H1 (cell line): Measurements from ENCODE around the gene WASHC2A. TPM values are rescaled to one million over a fixed set of nuclear protein-coding genes. Genes with fewer than 3 reads are reported as not detected.
"Not testable (repeated sequence)": the region's sequence is repeated elsewhere in the genome, so short reads cannot be mapped to it uniquely, and the experiment has no call there.

Source experiments
- CTCF ChIA-PET: fragments of 300-600 bp; sonication (Branson Sonifier 250); formaldehyde crosslinking; loops from one replicate; lab custom pipeline; 2021; ENCODE audit not compliant: partially characterized antibody; lab: Charles Lee
- POLR2A ChIA-PET: fragments of 300-600 bp; sonication (Branson Sonifier 250); formaldehyde crosslinking; loops from one replicate; lab custom pipeline; 2021; ENCODE audit warnings: inconsistent platforms; ENCODE audit not compliant: partially characterized antibody; lab: Charles Lee
- DNase-seq, 2 experiments: peaks; one replicate each; pipeline versions ENCODE4 v3.0.0 to v3.0.0-alpha.2; 2010 to 2022; ENCODE audit warnings: low spot score in 2 of 2, low read depth in 1 of 2, mixed read lengths in 1 of 2
- FAIRE-seq: peaks from 2 replicates; lab custom pipeline; 2011; peaks lifted over from hg19 to GRCh38; lab: Jason Lieb, UNC
- H2AFZ ChIP-seq: 2 replicates; pipeline ENCODE4 v1.8.1; 2012; ENCODE audit warnings: low read length, inconsistent platforms
- H2AK5ac ChIP-seq: 2 replicates; pipeline ENCODE4 v1.6.1; 2013; ENCODE audit warnings: low read depth, low read length
- H2BK120ac ChIP-seq: replicated peaks from 2 replicates; pipeline ENCODE3; 2013; ENCODE audit warnings: low read depth, low read length, inconsistent platforms
- H2BK12ac ChIP-seq: 2 replicates; pipeline ENCODE4 v1.6.1; 2013; ENCODE audit warnings: low read depth, low read length
- H2BK15ac ChIP-seq: 2 replicates; pipeline ENCODE4 v1.6.1; 2013; ENCODE audit warnings: low read length
- H2BK20ac ChIP-seq: 2 replicates; pipeline ENCODE4 v1.6.1; 2013; ENCODE audit warnings: low read length
- H2BK5ac ChIP-seq: 2 replicates; pipeline ENCODE4 v1.6.1; 2013; ENCODE audit warnings: low read depth, low read length
- H3K14ac ChIP-seq: 2 replicates; pipeline ENCODE4 v1.6.1; 2013; ENCODE audit warnings: inconsistent platforms; ENCODE audit not compliant: insufficient read length
- H3K18ac ChIP-seq: 2 replicates; pipeline ENCODE4 v1.6.1; 2013; ENCODE audit warnings: low read length; ENCODE audit errors: extremely low read depth
- H3K23ac ChIP-seq: 2 replicates; pipeline ENCODE4 v1.6.1; 2013; ENCODE audit warnings: inconsistent platforms; ENCODE audit not compliant: insufficient read length
- H3K23me2 ChIP-seq: 2 replicates; pipeline ENCODE4 v1.6.1; 2013; ENCODE audit warnings: low read depth, low read length
- H3K27ac ChIP-seq: 2 replicates; pipeline ENCODE4 v1.6.1; 2011; ENCODE audit warnings: low read depth, low read length, inconsistent platforms
- H3K27me3 ChIP-seq, 4 experiments: replicated peaks in 1 of 4; 1 replicate in 1 of 4; 2 replicates in 3 of 4; pipeline versions ENCODE4 v1.6.1 to v1.8.1; 2011 to 2013; ENCODE audit warnings: low read length in 3 of 4, mild to moderate bottlenecking in 3 of 4, inconsistent platforms in 2 of 4, mixed read lengths in 2 of 4, moderate library complexity in 1 of 4; ENCODE audit not compliant: control insufficient read depth in 3 of 4, insufficient read depth in 3 of 4; ENCODE audit errors: extremely low read depth in 1 of 4
- H3K36me3 ChIP-seq, 4 experiments: 2 replicates each; pipeline versions ENCODE4 v1.6.1 to v1.8.1; 2011 to 2013; ENCODE audit warnings: mild to moderate bottlenecking in 4 of 4, low read length in 3 of 4, moderate library complexity in 2 of 4, control low read depth in 1 of 4, inconsistent platforms in 1 of 4; ENCODE audit not compliant: insufficient read depth in 4 of 4, control insufficient read depth in 2 of 4
- H3K4ac ChIP-seq: replicated peaks from 2 replicates; pipeline ENCODE3; 2013; ENCODE audit warnings: low read length, low read depth, mixed read lengths, inconsistent platforms; ENCODE audit not compliant: insufficient read length
- H3K4me1 ChIP-seq, 4 experiments: replicated peaks in 1 of 4; 1 replicate in 1 of 4; 2 replicates in 3 of 4; pipeline versions ENCODE4 v1.6.1 to v1.8.1; 2011 to 2013; ENCODE audit warnings: low read length in 3 of 4, inconsistent platforms in 2 of 4, mixed read lengths in 1 of 4; ENCODE audit not compliant: insufficient read depth in 4 of 4, control insufficient read depth in 3 of 4
- H3K4me2 ChIP-seq, 2 experiments: 2 replicates each; pipeline versions ENCODE4 v1.6.1 to v1.8.1; 2011 to 2013; ENCODE audit warnings: low read depth in 2 of 2, low read length in 2 of 2, control low read depth in 1 of 2, inconsistent platforms in 1 of 2, mild to moderate bottlenecking in 1 of 2; ENCODE audit not compliant: insufficient read depth in 1 of 2
- H3K4me3 ChIP-seq, 4 experiments: fragments of 200-600, 300-600 bp in 1 of 4; sonication (generic), shearing (Covaris generic), sonication (Bioruptor Twin) in 1 of 4; 2 replicates each; pipeline versions ENCODE4 v1.5.1 to v1.8.1; 2011 to 2016; ENCODE audit warnings: low read length in 4 of 4, low read depth in 3 of 4, control low read depth in 2 of 4, inconsistent platforms in 2 of 4, mild to moderate bottlenecking in 2 of 4, mixed read lengths in 1 of 4, moderate library complexity in 1 of 4; ENCODE audit not compliant: insufficient read depth in 2 of 4; ENCODE audit errors: extremely low read depth in 1 of 4
- H3K56ac ChIP-seq: replicated peaks from 2 replicates; pipeline ENCODE3; 2013; ENCODE audit warnings: low read depth, mild to moderate bottlenecking, mixed read lengths, low read length, inconsistent platforms; ENCODE audit not compliant: insufficient read length
- H3K79me1 ChIP-seq: 2 replicates; pipeline ENCODE4 v1.6.1; 2013; ENCODE audit warnings: low read depth, low read length, control low read depth
- H3K79me2 ChIP-seq, 2 experiments: 2 replicates each; pipeline versions ENCODE4 v1.6.1 to v1.8.1; 2012 to 2013; ENCODE audit warnings: low read length in 2 of 2, mild to moderate bottlenecking in 2 of 2, inconsistent platforms in 1 of 2; ENCODE audit not compliant: insufficient read depth in 2 of 2, control insufficient read depth in 1 of 2
- H3K9ac ChIP-seq, 4 experiments: replicated peaks in 1 of 4; 1 replicate in 1 of 4; 2 replicates in 3 of 4; pipeline versions ENCODE4 v1.6.1 to v1.8.1; 2011 to 2013; ENCODE audit warnings: low read depth in 3 of 4, low read length in 3 of 4, control low read depth in 2 of 4, mild to moderate bottlenecking in 2 of 4, moderate library complexity in 2 of 4, inconsistent platforms in 1 of 4; ENCODE audit errors: extremely low read depth in 1 of 4
- H3K9me3 ChIP-seq, 2 experiments: 2 replicates each; pipeline versions ENCODE4 v1.6.1 to v1.8.1; 2012 to 2013; ENCODE audit warnings: mild to moderate bottlenecking in 2 of 2, moderate library complexity in 2 of 2, control low read depth in 1 of 2, inconsistent platforms in 1 of 2, low read depth in 1 of 2, low read length in 1 of 2, mixed read lengths in 1 of 2; ENCODE audit not compliant: insufficient read depth in 2 of 2
- H4K20me1 ChIP-seq, 2 experiments: replicated peaks in 1 of 2; 2 replicates each; pipeline versions ENCODE3 to v1.8.1; 2011 to 2013; ENCODE audit warnings: inconsistent platforms in 2 of 2, low read length in 2 of 2, mild to moderate bottlenecking in 1 of 2; ENCODE audit not compliant: insufficient read depth in 2 of 2, control insufficient read depth in 1 of 2
- H4K5ac ChIP-seq: 2 replicates; pipeline ENCODE4 v1.6.1; 2013; ENCODE audit warnings: low read length, low read depth, mixed read lengths, inconsistent platforms; ENCODE audit not compliant: insufficient read length
- H4K8ac ChIP-seq: 2 replicates; pipeline ENCODE4 v1.8.0; 2013; ENCODE audit warnings: mild to moderate bottlenecking, moderate library complexity, low read length, inconsistent platforms; ENCODE audit not compliant: insufficient read depth; ENCODE audit errors: extremely low read depth
- H4K91ac ChIP-seq: replicated peaks from 2 replicates; pipeline ENCODE3; 2013; ENCODE audit warnings: low read length, mixed read lengths, inconsistent platforms; ENCODE audit not compliant: insufficient read length
- WGBS, 2 experiments: shearing (Covaris generic) in 1 of 2; methylation state at CpG; one replicate each; pipeline versions ENCODE4 v1.1.6 to v1.1.7; 2013 to 2015; ENCODE audit warnings: low lambda C conversion rate in 2 of 2, mixed read lengths in 2 of 2, inconsistent platforms in 1 of 2, low coverage in 1 of 2, missing lambda C conversion rate in 1 of 2; ENCODE audit not compliant: insufficient replicate concordance in 2 of 2, insufficient coverage in 1 of 2, insufficient read length in 1 of 2; ENCODE audit errors: extremely low coverage in 1 of 2, missing lambda C conversion rate in 1 of 2; 5-methylcytosine and 5-hydroxymethylcytosine counted together
- polyA plus RNA-seq, 7 experiments: library from polyadenylated mRNA; depleted of rRNA in 3 of 7; stranded (reverse) in 5 of 7; unstranded in 2 of 7; fragments of >200 nt in 5 of 7; fragments of 200-250 nt in 2 of 7; gene quantifications; 1 replicate in 5 of 7; 2 replicates in 1 of 7; 4 replicates in 1 of 7; pipeline versions ENCODE4 v1.2.1 to v1.2.3, GENCODE V29; 2011 to 2013; ENCODE audit warnings: missing spikeins in 2 of 7, mixed read lengths in 2 of 7
- total RNA-seq: library from RNA; stranded (reverse); fragmentation: NEBNext Ultra II Directional; extraction: Animal tissue kit (Norgen Biotek cat#: 25700); gene quantifications from 2 replicates; pipeline ENCODE4 v1.2.1, GENCODE V29; 2021

WASHC2A gene
- total and polyA plus RNA-seq, 2 of the 8 experiments (the other 6 are each of a cell fraction or from before 2014, with no cell fraction given), result 7.5 to 29.7 TPM

- H3K4me3 ChIP-seq, H3K79me1 ChIP-seq, H3K27ac ChIP-seq, CTCF ChIA-PET, H3K56ac ChIP-seq, H2AK5ac ChIP-seq, POLR2A ChIA-PET, H3K27me3 ChIP-seq, H2BK12ac ChIP-seq, H3K4ac ChIP-seq, FAIRE-seq, H4K20me1 ChIP-seq, DNase-seq, H3K18ac ChIP-seq, H3K23me2 ChIP-seq, H3K4me2 ChIP-seq, H4K5ac ChIP-seq, H4K8ac ChIP-seq, H3K79me2 ChIP-seq, H3K36me3 ChIP-seq, H2BK20ac ChIP-seq, H3K23ac ChIP-seq, H2BK5ac ChIP-seq, H3K14ac ChIP-seq, H2BK120ac ChIP-seq, H4K91ac ChIP-seq, H2AFZ ChIP-seq, H3K4me1 ChIP-seq, H2BK15ac ChIP-seq, H3K9ac ChIP-seq, H3K9me3 ChIP-seq: not testable (repeated sequence)
- 95% methylated on average over 6 of the region's 9 CpGs; no CpG with 5 or more reads in 1 of the 2 experiments for WGBS, 2 experiments
Measured at GRCh38 chr10:50112419-50113112, 44.8 kb downstream of the WASHC2A start.

GRCh38 chr10:50126765-50127164 lies 59.0 kb downstream of the WASHC2A start:
- H2BK15ac ChIP-seq, H2AK5ac ChIP-seq, CTCF ChIA-PET, H4K5ac ChIP-seq, H3K36me3 ChIP-seq, H2BK20ac ChIP-seq, H3K27ac ChIP-seq, H4K91ac ChIP-seq, H3K23ac ChIP-seq, H3K27me3 ChIP-seq, H3K18ac ChIP-seq, H3K4me2 ChIP-seq, H3K14ac ChIP-seq, FAIRE-seq, H2AFZ ChIP-seq, H4K8ac ChIP-seq, H3K4ac ChIP-seq, POLR2A ChIA-PET, DNase-seq, H2BK5ac ChIP-seq, H4K20me1 ChIP-seq, H3K56ac ChIP-seq, H3K9ac ChIP-seq, H3K9me3 ChIP-seq, H3K79me2 ChIP-seq, H2BK120ac ChIP-seq, H3K4me3 ChIP-seq, H2BK12ac ChIP-seq, H3K79me1 ChIP-seq, H3K4me1 ChIP-seq, H3K23me2 ChIP-seq: not testable (repeated sequence)
- no CpG with 5 or more reads among the region's 2 CpGs for WGBS, 2 experiments
